Breast epithelium (tissue), 4 donors: ENCODE measurements around the gene RUNX3. TPM values are rescaled to one million over a fixed set of nuclear protein-coding genes. Genes with fewer than 3 reads are reported as not detected.

Experiments
- DNase-seq, 2 donors: peaks; one replicate each; pipeline ENCODE4 v3.0.0-alpha.2; 2019; ENCODE audit warnings: low spot score in 2 of 2
- H3K27ac ChIP-seq, 2 donors: fragments of 200-600 bp; sonication (generic) in 1 of 2; one replicate each; pipeline ENCODE4 v1.5.1; 2016 to 2019; ENCODE audit warnings: mild to moderate bottlenecking in 1 of 2
- H3K27me3 ChIP-seq, 2 donors: fragments of 200-600 bp; sonication (generic) in 1 of 2; one replicate each; pipeline versions ENCODE4 v1.5.1 to v1.6.0; 2017 to 2019; ENCODE audit warnings: control low read depth in 1 of 2, mild to moderate bottlenecking in 1 of 2
- H3K36me3 ChIP-seq: fragments of 200-600 bp; one replicate; pipeline ENCODE4 v1.5.1; 2019
- H3K4me1 ChIP-seq, 2 donors: fragments of 200-600 bp; sonication (generic); one replicate each; pipeline ENCODE4 v1.5.1; 2016 to 2019; ENCODE audit warnings: control low read depth in 1 of 2
- H3K4me3 ChIP-seq, 3 donors: fragments of 200-600 bp; sonication (generic); 1 replicate in 2 of 3; 2 replicates in 1 of 3; pipeline ENCODE4 v1.5.1; 2016 to 2019; ENCODE audit warnings: mild to moderate bottlenecking in 3 of 3, moderate library complexity in 2 of 3
- H3K9me3 ChIP-seq, 2 donors: fragments of 200-600 bp; sonication (generic) in 1 of 2; one replicate each; pipeline ENCODE4 v1.5.1; 2016 to 2019; ENCODE audit warnings: control low read depth in 1 of 2
- POLR2A ChIP-seq: fragments of 450-650 bp; IDR thresholded peaks from one replicate; pipeline ENCODE4 v1.6.1; 2016; ENCODE audit warnings: antibody characterized with exemption, mild to moderate bottlenecking, moderate library complexity
- POLR2AphosphoS5 ChIP-seq, 3 donors: sonication (generic); formaldehyde crosslinking; IDR thresholded peaks; one replicate each; pipeline ENCODE4 v1.6.1; 2017; ENCODE audit warnings: antibody characterized with exemption in 3 of 3
- intact Hi-C: fragments of 100-400 bp; cut with DNase I; formaldehyde crosslinking; loops from one replicate; pipeline ENCODE4 v1.15.1; 2023; ENCODE audit warnings: low total_unique reads
- total RNA-seq, 3 donors: library from RNA; depleted of rRNA; stranded (reverse); fragments of >200 nt; gene quantifications; one replicate each; pipeline ENCODE4 v1.1.0, GENCODE V29; 2016
- TF ChIP-seq, protein P1 (sequence below), 3 donors: fragments of 450-650 bp; IDR thresholded peaks; one replicate each; pipeline ENCODE4 v1.5.1; 2016 to 2017; ENCODE audit warnings: antibody characterized with exemption in 3 of 3, mild to moderate bottlenecking in 3 of 3, moderate library complexity in 3 of 3

The RUNX3 gene
- total RNA-seq, 3 donors from 2014 or later, result 1.9 to 9.1 (median 5.6) TPM

DNA sequence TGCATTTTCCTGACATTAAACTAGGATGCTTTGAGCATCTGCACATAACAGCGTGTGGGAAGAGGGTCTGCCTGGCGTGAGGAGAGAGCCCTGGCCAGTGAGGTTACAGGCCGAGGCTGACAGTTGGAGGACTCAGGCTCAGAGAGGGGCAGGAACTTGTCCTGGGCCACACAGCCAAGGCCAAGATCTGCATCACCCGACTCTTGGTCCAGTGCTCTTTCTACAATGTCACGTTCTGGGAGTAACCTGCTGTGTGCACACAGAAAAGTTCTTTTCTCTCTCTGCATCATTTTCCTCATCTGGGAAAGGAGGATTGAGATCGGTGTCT, 42.8 kb upstream of the RUNX3 start:
- Histone ChIP-seq H3K36me3 (no peaks in the 10 kb centered on the region), H3K9me3 (peaks cover 10 to 15% of the 10 kb centered on the region in 2 donors), H3K4me3 (no peak overlapping the region), H3K27ac (no peak overlapping the region), H3K27me3 (no peaks in the 10 kb centered on the region), H3K4me1 (no peaks in the 10 kb centered on the region)
- TF ChIP-seq, protein P1, sequence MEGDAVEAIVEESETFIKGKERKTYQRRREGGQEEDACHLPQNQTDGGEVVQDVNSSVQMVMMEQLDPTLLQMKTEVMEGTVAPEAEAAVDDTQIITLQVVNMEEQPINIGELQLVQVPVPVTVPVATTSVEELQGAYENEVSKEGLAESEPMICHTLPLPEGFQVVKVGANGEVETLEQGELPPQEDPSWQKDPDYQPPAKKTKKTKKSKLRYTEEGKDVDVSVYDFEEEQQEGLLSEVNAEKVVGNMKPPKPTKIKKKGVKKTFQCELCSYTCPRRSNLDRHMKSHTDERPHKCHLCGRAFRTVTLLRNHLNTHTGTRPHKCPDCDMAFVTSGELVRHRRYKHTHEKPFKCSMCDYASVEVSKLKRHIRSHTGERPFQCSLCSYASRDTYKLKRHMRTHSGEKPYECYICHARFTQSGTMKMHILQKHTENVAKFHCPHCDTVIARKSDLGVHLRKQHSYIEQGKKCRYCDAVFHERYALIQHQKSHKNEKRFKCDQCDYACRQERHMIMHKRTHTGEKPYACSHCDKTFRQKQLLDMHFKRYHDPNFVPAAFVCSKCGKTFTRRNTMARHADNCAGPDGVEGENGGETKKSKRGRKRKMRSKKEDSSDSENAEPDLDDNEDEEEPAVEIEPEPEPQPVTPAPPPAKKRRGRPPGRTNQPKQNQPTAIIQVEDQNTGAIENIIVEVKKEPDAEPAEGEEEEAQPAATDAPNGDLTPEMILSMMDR (IDR thresholded peaks at IDR 0.05), result no peak
- no peak for TF ChIP-seq POLR2A
- no peak for TF ChIP-seq POLR2AphosphoS5 (IDR thresholded peaks at IDR 0.05)
- no peak for DNase-seq
- intact Hi-C loops, result no loop called here

DNA sequence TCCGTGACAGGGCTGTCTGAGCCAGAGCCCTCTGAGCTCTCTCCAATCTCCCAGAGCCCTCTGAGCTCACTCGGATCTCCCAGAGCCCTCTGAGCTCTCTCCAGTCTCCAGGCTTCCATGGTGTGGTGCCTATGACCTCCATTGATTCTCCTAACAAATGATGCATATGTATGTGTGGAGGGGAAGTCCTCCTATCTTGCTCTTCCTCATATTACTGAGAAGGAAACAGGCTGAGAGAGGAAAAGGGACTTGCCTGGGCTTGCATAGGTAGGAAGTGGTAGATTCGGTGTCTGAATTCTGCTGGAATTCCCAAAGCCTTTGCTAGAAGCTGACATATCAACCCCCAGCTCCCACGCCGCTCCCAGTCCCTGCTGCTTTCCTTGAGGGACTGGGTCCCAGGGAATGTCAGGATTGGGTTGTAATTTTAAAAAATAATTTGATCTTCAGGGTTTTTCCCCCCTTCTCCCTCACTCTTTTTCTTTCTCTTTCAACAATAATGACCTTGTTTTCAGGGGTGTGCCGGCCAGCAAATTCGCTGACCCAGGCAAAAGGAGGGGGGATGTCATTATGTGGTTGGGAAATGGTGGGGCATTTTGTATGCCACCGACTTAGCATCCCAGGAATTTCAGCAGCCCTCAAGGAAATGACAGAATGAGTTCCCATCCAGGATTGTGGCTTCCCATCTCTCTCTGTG, 42.3 kb upstream of the RUNX3 start:
- no peaks in the 10 kb centered on the region for H3K27me3 ChIP-seq

DNA sequence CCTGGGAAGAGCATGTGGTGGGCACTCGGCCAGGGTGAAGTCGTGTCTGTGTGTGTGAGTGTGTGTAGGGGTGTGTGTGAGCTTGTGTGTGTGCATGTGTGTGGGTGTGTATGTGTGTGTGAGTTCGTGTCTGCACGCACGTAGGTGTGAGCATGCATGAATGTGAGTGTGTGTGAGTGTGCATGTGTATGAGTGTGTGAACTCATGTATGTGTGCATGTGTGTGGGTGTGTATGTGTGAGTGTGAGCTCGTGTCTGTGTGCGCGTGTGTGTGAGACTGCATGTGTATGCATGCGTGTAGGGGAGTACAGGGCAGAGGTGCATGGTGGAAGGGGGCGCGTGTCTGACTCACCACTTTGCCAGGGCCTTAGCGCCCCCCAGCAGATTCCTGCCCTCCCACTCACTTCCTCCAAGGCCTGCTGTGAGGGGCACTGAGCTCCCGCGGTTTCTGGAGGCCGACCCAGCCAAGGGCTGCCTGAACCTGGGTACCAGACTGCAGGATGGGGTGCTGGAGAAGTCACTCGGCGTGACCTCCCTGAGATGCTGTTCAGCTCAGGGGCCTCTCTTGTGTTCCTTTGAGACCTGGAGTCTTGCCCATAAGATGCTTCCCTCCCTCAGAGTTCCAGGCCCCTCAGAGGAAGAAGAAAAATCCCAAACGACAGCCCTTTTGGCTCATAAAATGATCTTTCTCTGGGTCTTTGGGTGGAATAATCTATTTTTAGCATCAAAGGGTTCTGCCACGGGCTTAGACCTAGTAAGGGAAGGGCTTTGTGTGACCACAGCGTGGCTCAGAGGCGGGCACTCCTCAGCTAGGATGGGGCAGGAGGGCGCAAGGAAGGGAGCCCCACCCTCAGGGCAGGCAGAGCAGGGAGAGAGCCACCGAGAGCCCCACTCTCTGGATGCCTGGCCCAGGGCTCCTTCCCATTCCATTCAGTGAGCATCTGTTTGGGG, 41.1 kb upstream of the RUNX3 start:
- H3K27me3 ChIP-seq, result no peaks in the 10 kb centered on the region
- DNase-seq, result no peak
- TF ChIP-seq, protein P1 (IDR thresholded peaks at IDR 0.05), result no peak
- TF ChIP-seq POLR2A (no peak), POLR2AphosphoS5 (IDR thresholded peaks at IDR 0.05) (no peak)
- no peaks in the 10 kb centered on the region for H3K36me3 ChIP-seq
- intact Hi-C loops, result no loop called here
- H3K4me3 ChIP-seq, result no peak overlapping the region
- no peaks in the 10 kb centered on the region for H3K4me1 ChIP-seq
- peaks cover 10 to 15% of the 10 kb centered on the region in 2 donors for H3K9me3 ChIP-seq
- no peak overlapping the region for H3K27ac ChIP-seq

More for the DNA sequence above, 42.3 kb upstream of the RUNX3 start:
- no peak for DNase-seq
- intact Hi-C loops, result no loop called here
- Histone ChIP-seq H3K4me3 (no peak overlapping the region), H3K36me3 (no peaks in the 10 kb centered on the region), H3K4me1 (no peaks in the 10 kb centered on the region), H3K27ac (no peak overlapping the region), H3K9me3 (peaks cover 10 to 15% of the 10 kb centered on the region in 2 donors)
- TF ChIP-seq POLR2AphosphoS5 (IDR thresholded peaks at IDR 0.05), result no peak
- TF ChIP-seq, protein P1 (IDR thresholded peaks at IDR 0.05), result no peak
- TF ChIP-seq POLR2A, result no peak

DNA sequence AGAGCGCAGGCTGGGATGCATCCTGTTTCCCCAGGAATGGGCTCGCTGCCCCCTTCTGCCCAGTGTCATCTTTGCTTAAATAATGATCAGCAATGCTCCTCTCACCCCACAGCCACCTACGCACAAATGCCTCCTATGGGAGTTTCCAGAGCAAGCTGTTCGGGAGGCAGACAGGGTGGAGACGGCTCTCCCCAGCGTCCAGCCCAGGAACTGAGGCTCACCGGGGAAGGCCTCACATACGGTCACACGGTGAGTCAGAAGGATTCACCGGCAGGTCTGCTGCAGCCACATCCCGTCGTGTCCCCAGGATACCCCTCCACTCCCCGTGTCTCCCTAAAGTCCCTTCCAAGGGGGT, 40.3 kb upstream of the RUNX3 start:
- intact Hi-C loops, result no loop called here
- no peaks in the 10 kb centered on the region for H3K4me1 ChIP-seq
- no peak overlapping the region for H3K27ac ChIP-seq
- no peak for DNase-seq
- TF ChIP-seq, protein P1 (IDR thresholded peaks at IDR 0.05), result no peak
- TF ChIP-seq POLR2A (no peak), POLR2AphosphoS5 (IDR thresholded peaks at IDR 0.05) (no peak)
- no peaks in the 10 kb centered on the region for H3K27me3 ChIP-seq
- no peaks in the 10 kb centered on the region for H3K36me3 ChIP-seq
- peaks cover 8 to 10% of the 10 kb centered on the region in 2 donors for H3K9me3 ChIP-seq
- H3K4me3 ChIP-seq, result no peak overlapping the region
